ENCODE measurements around the gene NEDD9. TPM values are rescaled to one million over a fixed set of nuclear protein-coding genes. Genes with fewer than 3 reads are reported as not detected.

Gene NEDD9
- total and polyA plus RNA-seq, 2 of the 13 experiments (the other 11 are each of a cell fraction or from before 2014, with no cell fraction given), result 27.1 to 389 TPM

GRCh38 chr6:11241793-11242201 is 9.3 kb upstream of the NEDD9 start:
- Histone ChIP-seq H3K4me3 (replicated peaks in 1 of 3; ENCODE audit: insufficient read depth in 1 of 3, low read depth in 2 of 3, low read length in 3 of 3) (no peak overlapping the region), H3K79me2 (ENCODE audit: insufficient read depth, low read length) (no peaks in the 10 kb centered on the region), H3K9ac (ENCODE audit: insufficient read depth, low read depth, low read length) (no peak overlapping the region), H3K4me1 (ENCODE audit: insufficient read depth, low read length) (peaks cover 32% of the 10 kb centered on the region), H3K9me3 (ENCODE audit: low read length) (no peaks in the 10 kb centered on the region), H3K27ac (ENCODE audit: extremely low read length, insufficient read depth, low read length) (no peak overlapping the region), H3K36me3 (replicated peaks in 1 of 2; ENCODE audit: control insufficient read depth in 1 of 2, insufficient read depth in 2 of 2, low read length in 2 of 2) (no peaks in the 10 kb centered on the region; a peak in 1 of 5 replicates), H3K27me3 (ENCODE audit: control insufficient read depth in 1 of 2, insufficient read depth in 2 of 2, low read length in 2 of 2) (no peaks in the 10 kb centered on the region), H4K20me1 (ENCODE audit: insufficient read depth, low read length) (no peaks in the 10 kb centered on the region), H2AFZ (ENCODE audit: low read length) (no peak overlapping the region), H3K4me2 (ENCODE audit: low read depth, low read length) (peak overlapping the region; percentile 14; the same call in 1 of the 2 replicates)
- POLR2A ChIA-PET, result interaction anchor here (0.9 to 2.8 kb wide), 9 partner anchors 9 to 193 kb away, joined by 4 to 33 read pairs (median 5); partner anchors contain the start of gene NEDD9
- no TSS peak for BruUV-seq (replicated peaks)
- peak; percentile 86 for DNase-seq (ENCODE audit: low spot score)
- CTCF ChIA-PET (ENCODE audit: low intra/inter-chr PET ratio, low total read pairs), result interaction anchor here (0.7 to 2.9 kb wide), 3 partner anchors 52 to 254 kb away, joined by 3 to 34 read pairs (median 6); no protein-coding TSS in a partner anchor
- no peak for FAIRE-seq
- intact Hi-C loops (cut with micrococcal nuclease; ENCODE audit: unreplicated experiment) (loop anchor here (1.0 to 2.0 kb wide), 2 partner anchors 17 to 255 kb away; no protein-coding TSS in a partner anchor), in situ Hi-C loops (cut with HindIII; ENCODE audit: extremely low pct_ligation_motif_present, low pct_unique_long_range_greater_than_20kb) (no loop called here)
- 49% methylated on average over 17 of the region's 17 CpGs for WGBS (ENCODE audit: low lambda C conversion rate)
- peak; percentile 99 for ATAC-seq
- TF ChIP-seq PBX2 (CRISPR knock-in tag; IDR thresholded peaks at IDR 0.05) (no peak), KDM3A (CRISPR knock-in tag; IDR thresholded peaks at IDR 0.05; ENCODE audit: low read depth) (peak; percentile 89; the same call in 1 of the 2 replicates), ZNF687 (CRISPR knock-in tag; IDR thresholded peaks at IDR 0.05) (peak; percentile 100), CHCHD3 (CRISPR knock-in tag; IDR thresholded peaks at IDR 0.05) (no peak), ZNF326 (CRISPR knock-in tag; IDR thresholded peaks at IDR 0.05; ENCODE audit: borderline replicate concordance) (no peak), MLX (CRISPR knock-in tag; IDR thresholded peaks at IDR 0.05) (no peak), SETDB1 (CRISPR knock-in tag; IDR thresholded peaks at IDR 0.05; ENCODE audit: borderline replicate concordance) (no peak), ARID4A (CRISPR knock-in tag; IDR thresholded peaks at IDR 0.05; ENCODE audit: borderline replicate concordance) (peak; percentile 62; the same call in 1 of the 2 replicates), TIGD3 (CRISPR knock-in tag; IDR thresholded peaks at IDR 0.05; ENCODE audit: borderline replicate concordance) (no peak), SP5 (CRISPR knock-in tag; IDR thresholded peaks at IDR 0.05; ENCODE audit: borderline replicate concordance, low read depth) (peak; percentile 40; the same call in 1 of the 2 replicates), ZNF75D (CRISPR knock-in tag; IDR thresholded peaks at IDR 0.05; ENCODE audit: borderline replicate concordance) (no peak)

All from HepG2 (cell line).